Hematopoietic multipotent progenitor cell treated with erythropoietin and hydrocortisone succinate and interleukin-3 and kit ligand, for 8 days (in vitro differentiated cells): ENCODE results near the gene ASTN2.

Experiments used
- DNase-seq: peaks from one replicate; pipeline ENCODE4 v3.0.0-alpha.2; 2015

ASTN2 gene

GRCh38 chr9:116547729-116548426 lies 867.0 kb downstream of the ASTN2 start:
- DNase-seq, result no peak

- no peak for DNase-seq
Observed at GRCh38 chr9:116546711-116547581, 867.9 kb downstream of the ASTN2 start.

GRCh38 chr9:116544896-116545295 lies 870.0 kb downstream of the ASTN2 start:
- no peak for DNase-seq

- no peak for DNase-seq
Observed at GRCh38 chr9:116543731-116544400, 871.0 kb downstream of the ASTN2 start.

- no peak for DNase-seq
Observed at GRCh38 chr9:116541402-116541801, 873.5 kb downstream of the ASTN2 start.

GRCh38 chr9:116539549-116539948 lies 875.3 kb downstream of the ASTN2 start:
- no peak for DNase-seq

- DNase-seq, result no peak
Observed at GRCh38 chr9:116525611-116526010, 889.2 kb downstream of the ASTN2 start.

GRCh38 chr9:116524778-116525470 lies 889.9 kb downstream of the ASTN2 start:
- DNase-seq, result no peak

GRCh38 chr9:116520218-116520617 lies 894.6 kb downstream of the ASTN2 start:
- no peak for DNase-seq

- DNase-seq, result no peak
Observed at GRCh38 chr9:116516456-116516855, 898.4 kb downstream of the ASTN2 start.

- no peak for DNase-seq
Observed at GRCh38 chr9:116515541-116515940, 899.3 kb downstream of the ASTN2 start.

- DNase-seq, result no peak
Observed at GRCh38 chr9:116506685-116507084, 908.2 kb downstream of the ASTN2 start.

- DNase-seq, result no peak
Observed at GRCh38 chr9:116504893-116505480, 909.9 kb downstream of the ASTN2 start.

- DNase-seq, result no peak
Observed at GRCh38 chr9:116504081-116504480, 910.8 kb downstream of the ASTN2 start.

- no peak for DNase-seq
Observed at GRCh38 chr9:116502746-116503145, 912.1 kb downstream of the ASTN2 start.

- DNase-seq, result no peak
Observed at GRCh38 chr9:116501871-116502270, 913.0 kb downstream of the ASTN2 start.

- DNase-seq, result no peak
Observed at GRCh38 chr9:116499986-116500871, 914.6 kb downstream of the ASTN2 start.

GRCh38 chr9:116499434-116499833 lies 915.4 kb downstream of the ASTN2 start:
- no peak for DNase-seq

GRCh38 chr9:116497095-116497890 lies 917.6 kb downstream of the ASTN2 start:
- DNase-seq, result no peak

GRCh38 chr9:116496167-116496566 lies 918.7 kb downstream of the ASTN2 start:
- no peak for DNase-seq

GRCh38 chr9:116495725-116496124 lies 919.1 kb downstream of the ASTN2 start:
- no peak for DNase-seq
